A673 (cell line): ENCODE results near the gene KAT14. TPM values are rescaled to one million over a fixed set of nuclear protein-coding genes. Genes with fewer than 3 reads are reported as not detected.

Experiments
- BruUV-seq: library from RNA; stranded (reverse); fragments of 400-500 nt; replicated peaks from 2 replicates; lab custom pipeline; 2021; lab: Mats Ljungman, UMichigan
- CTCF ChIA-PET: fragments of 300-600 bp; sonication (Branson Sonifier 250); formaldehyde crosslinking; loops from one replicate; lab custom pipeline; 2022; ENCODE audit warnings: antibody characterized with exemption; lab: Charles Lee
- POLR2A ChIA-PET: fragments of 300-600 bp; sonication (Branson Sonifier 250); formaldehyde crosslinking; loops from one replicate; lab custom pipeline; 2022; ENCODE audit warnings: antibody characterized with exemption; ENCODE audit not compliant: low non-redundant PET; lab: Charles Lee
- DNase-seq: peaks from one replicate; pipeline ENCODE4 v3.0.0-alpha.2; 2015; ENCODE audit warnings: low spot score
- H3K27ac ChIP-seq: fragments of 200-600 bp; sonication (generic); 2 replicates; pipeline ENCODE4 v1.5.1; 2016; ENCODE audit warnings: mixed run types, low read depth, mild to moderate bottlenecking, mixed read lengths, antibody characterized with exemption, low read length; ENCODE audit not compliant: poor library complexity, severe bottlenecking
- H3K27me3 ChIP-seq: fragments of 200-600 bp; sonication (generic); replicated peaks from 2 replicates; pipeline ENCODE4 v1.6.1; 2017; ENCODE audit warnings: mixed run types, low read depth, mild to moderate bottlenecking, mixed read lengths, antibody characterized with exemption, low read length; ENCODE audit not compliant: insufficient read depth, poor library complexity
- H3K36me3 ChIP-seq: fragments of 200-600 bp; sonication (generic); 2 replicates; pipeline ENCODE4 v1.6.1; 2016; ENCODE audit warnings: mixed run types, mild to moderate bottlenecking, mixed read lengths, antibody characterized with exemption, low read length; ENCODE audit not compliant: insufficient read depth, poor library complexity, severe bottlenecking
- H3K4me1 ChIP-seq: fragments of 200-600 bp; sonication (generic); 2 replicates; pipeline ENCODE4 v1.6.1; 2017; ENCODE audit warnings: mixed run types, mild to moderate bottlenecking, mixed read lengths, antibody characterized with exemption, low read length; ENCODE audit not compliant: insufficient read depth, poor library complexity, severe bottlenecking
- H3K4me3 ChIP-seq: fragments of 200-600 bp; sonication (generic); 2 replicates; pipeline ENCODE4 v1.5.1; 2016; ENCODE audit warnings: low read depth, mixed run types, mild to moderate bottlenecking, mixed read lengths, low read length; ENCODE audit not compliant: poor library complexity, severe bottlenecking
- H3K9me3 ChIP-seq: fragments of 200-600 bp; sonication (generic); 2 replicates; pipeline ENCODE4 v1.6.1; 2016; ENCODE audit warnings: mixed run types, low read depth, mild to moderate bottlenecking, mixed read lengths, antibody characterized with exemption, low read length; ENCODE audit not compliant: poor library complexity, severe bottlenecking
- CTCF ChIP-seq: fragments of 300-800, 200-600 bp; sonication (generic); conservative IDR thresholded peaks from 2 replicates; pipeline ENCODE4 v1.5.1; 2017; ENCODE audit warnings: low read depth, mild to moderate bottlenecking, antibody characterized with exemption, low read length, moderate library complexity, mixed read lengths
- EZH2 ChIP-seq: fragments of 200-600 bp; sonication (generic); IDR thresholded peaks from 2 replicates; pipeline ENCODE4 v1.6.1; 2017; ENCODE audit warnings: borderline replicate concordance, low read depth, mild to moderate bottlenecking, mixed read lengths, antibody characterized with exemption, low read length; ENCODE audit not compliant: poor library complexity, severe bottlenecking
- intact Hi-C: fragments of 100-400 bp; cut with micrococcal nuclease; formaldehyde crosslinking; loops from one replicate; pipeline ENCODE4 v1.10.0; 2022; ENCODE audit not compliant: unreplicated experiment
- total RNA-seq: library from RNA; stranded (reverse); gene quantifications from 2 replicates; pipeline ENCODE4 v1.2.3, GENCODE V29; 2021

The KAT14 gene
- total RNA-seq, 1 experiment from 2014 or later, result 20.6 TPM

GRCh38 chr20:18213002-18213401 lies 75.3 kb downstream of the KAT14 start:
- H3K4me3 ChIP-seq, result no peak overlapping the region
- intact Hi-C loops, result no loop called here
- no peaks in the 10 kb centered on the region for H3K27me3 ChIP-seq
- H3K4me1 ChIP-seq, result no peaks in the 10 kb centered on the region
- POLR2A ChIA-PET, result no interaction called here
- no peaks in the 10 kb centered on the region for H3K9me3 ChIP-seq
- TF ChIP-seq CTCF (no peak), EZH2 (no peak)
- no peak overlapping the region for H3K27ac ChIP-seq
- CTCF ChIA-PET, result no interaction called here
- no TSS peak for BruUV-seq
- DNase-seq, result no peak
- H3K36me3 ChIP-seq, result no peaks in the 10 kb centered on the region

GRCh38 chr20:18215566-18215965 lies 77.9 kb downstream of the KAT14 start:
- BruUV-seq, result no TSS peak
- TF ChIP-seq EZH2 (no peak), CTCF (no peak)
- Histone ChIP-seq H3K36me3 (no peaks in the 10 kb centered on the region), H3K27me3 (no peaks in the 10 kb centered on the region), H3K9me3 (no peaks in the 10 kb centered on the region), H3K27ac (no peak overlapping the region), H3K4me3 (no peak overlapping the region), H3K4me1 (no peaks in the 10 kb centered on the region)
- POLR2A ChIA-PET, result no interaction called here
- intact Hi-C loops, result no loop called here
- no peak for DNase-seq
- CTCF ChIA-PET, result no interaction called here

- Histone ChIP-seq H3K9me3 (no peaks in the 10 kb centered on the region), H3K36me3 (no peaks in the 10 kb centered on the region), H3K27me3 (no peaks in the 10 kb centered on the region), H3K4me1 (no peaks in the 10 kb centered on the region), H3K4me3 (no peak overlapping the region), H3K27ac (no peak overlapping the region)
- intact Hi-C loops, result no loop called here
- ChIA-PET POLR2A (no interaction called here), CTCF (no interaction called here)
- BruUV-seq, result no TSS peak
- no peak for DNase-seq
- TF ChIP-seq CTCF, result no peak
- no peak for TF ChIP-seq EZH2
These were observed 80.6 kb downstream of the KAT14 start for GRCh38 chr20:18218280-18218679.
